DMS114 treated with DMSO at 0.1 percent for 48 hours (cell line): ENCODE measurements around the gene LDLRAP1.
"Not testable (repeated sequence)": the region's sequence is repeated elsewhere in the genome, so short reads cannot be mapped to it uniquely, and the experiment has no call there.

Experiments
- DNase-seq: peaks from one replicate; lab custom pipeline; 2025; ENCODE audit not compliant: unreplicated experiment; lab: John Stamatoyannopoulos, UW

LDLRAP1 gene

GRCh38 chr1:25572708-25573590 is 29.5 kb downstream of the LDLRAP1 start:
- DNase-seq, result peak; percentile 14

GRCh38 chr1:25573591-25573930 is 30.2 kb downstream of the LDLRAP1 start:
- DNase-seq, result no peak

- DNase-seq, result no peak
Observed at GRCh38 chr1:25573961-25574360, 30.6 kb downstream of the LDLRAP1 start.

GRCh38 chr1:25575191-25575590 is 31.8 kb downstream of the LDLRAP1 start:
- no peak for DNase-seq

- DNase-seq, result no peak
Observed at GRCh38 chr1:25576459-25577133, 33.2 kb downstream of the LDLRAP1 start.

GRCh38 chr1:25577134-25577920 is 33.9 kb downstream of the LDLRAP1 start:
- DNase-seq, result no peak

- DNase-seq, result no peak
Observed at GRCh38 chr1:25579292-25580252, 36.2 kb downstream of the LDLRAP1 start.

- DNase-seq, result no peak
Observed at GRCh38 chr1:25580927-25581326, 37.5 kb downstream of the LDLRAP1 start.

- DNase-seq, result no peak
Observed at GRCh38 chr1:25581764-25582163, 38.4 kb downstream of the LDLRAP1 start.

- DNase-seq, result no peak
Observed at GRCh38 chr1:25583519-25584370, 40.3 kb downstream of the LDLRAP1 start.

GRCh38 chr1:25586181-25586588 is 42.8 kb downstream of the LDLRAP1 start:
- DNase-seq, result no peak

GRCh38 chr1:25587290-25587689 is 43.9 kb downstream of the LDLRAP1 start:
- no peak for DNase-seq

GRCh38 chr1:25588224-25588623 is 44.8 kb downstream of the LDLRAP1 start:
- DNase-seq, result not testable (repeated sequence)

- DNase-seq, result not testable (repeated sequence)
Observed at GRCh38 chr1:25588786-25589185, 45.4 kb downstream of the LDLRAP1 start.

GRCh38 chr1:25590096-25590824 is 46.9 kb downstream of the LDLRAP1 start:
- no peak for DNase-seq

- DNase-seq, result no peak
Observed at GRCh38 chr1:25593861-25594260, 50.5 kb downstream of the LDLRAP1 start.

GRCh38 chr1:25594971-25595370 is 51.6 kb downstream of the LDLRAP1 start:
- no peak for DNase-seq

GRCh38 chr1:25596641-25597040 is 53.2 kb downstream of the LDLRAP1 start:
- DNase-seq, result not testable (repeated sequence)

GRCh38 chr1:25598879-25599278 is 55.5 kb downstream of the LDLRAP1 start:
- DNase-seq, result no peak
